GM10266 (cell line): ENCODE data around the gene RBCK1.

Source experiments
- DNase-seq: peaks from one replicate; pipeline ENCODE4 v3.0.0; 2012; ENCODE audit errors: extremely low spot score
- CTCF ChIP-seq: IDR thresholded peaks from 2 replicates; pipeline ENCODE4 v1.5.1; 2012; ENCODE audit warnings: mild to moderate bottlenecking, low read depth; ENCODE audit not compliant: control insufficient read depth, insufficient read depth; ENCODE audit errors: missing control alignments

The RBCK1 gene

DNA sequence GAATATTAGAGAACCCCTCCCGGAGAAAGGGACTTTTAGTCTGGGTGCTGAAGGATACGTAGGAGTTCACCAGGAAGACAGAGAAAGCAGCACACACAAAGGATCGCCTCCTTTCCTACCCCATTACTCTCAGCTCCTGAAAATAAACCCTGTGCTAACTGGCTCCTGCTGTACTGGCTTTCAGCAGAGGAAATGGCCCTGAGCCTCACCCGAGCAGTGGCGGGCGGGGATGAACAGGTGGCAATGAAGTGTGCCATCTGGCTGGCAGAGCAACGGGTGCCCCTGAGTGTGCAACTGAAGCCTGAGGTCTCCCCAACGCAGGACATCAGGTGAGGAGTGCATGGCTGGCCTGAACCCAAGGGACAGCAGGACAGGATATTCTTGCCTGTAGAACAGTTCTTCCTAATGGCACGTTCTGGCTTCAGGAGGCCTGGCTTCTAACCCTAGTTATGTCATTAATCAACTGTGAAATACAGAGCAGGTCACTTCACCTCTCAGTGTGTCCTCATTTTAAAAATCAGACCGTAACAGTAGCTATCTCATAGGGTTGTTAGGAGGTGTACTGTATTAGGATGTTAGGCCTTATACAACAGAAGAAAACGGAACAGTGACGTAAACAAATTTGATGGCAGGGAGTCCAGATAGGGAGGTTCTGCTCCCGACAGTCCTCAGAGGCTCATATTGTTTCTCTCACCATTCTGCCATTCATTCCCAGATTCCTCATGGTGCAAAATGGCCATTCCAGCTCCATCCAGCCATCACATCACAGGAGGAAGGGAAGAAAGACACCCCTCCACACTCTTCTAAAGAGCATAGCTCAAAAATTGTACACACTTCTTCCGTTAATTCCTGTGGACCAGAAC, 1.8 kb downstream of the RBCK1 start:
- TF ChIP-seq CTCF, result no peak
- DNase-seq, result no peak

- TF ChIP-seq CTCF, result no peak
- DNase-seq, result no peak
Measured at GRCh38 chr20:412081-412480, 4.0 kb downstream of the RBCK1 start.

GRCh38 chr20:414161-414560, 6.1 kb downstream of the RBCK1 start:
- TF ChIP-seq CTCF, result no peak

DNA sequence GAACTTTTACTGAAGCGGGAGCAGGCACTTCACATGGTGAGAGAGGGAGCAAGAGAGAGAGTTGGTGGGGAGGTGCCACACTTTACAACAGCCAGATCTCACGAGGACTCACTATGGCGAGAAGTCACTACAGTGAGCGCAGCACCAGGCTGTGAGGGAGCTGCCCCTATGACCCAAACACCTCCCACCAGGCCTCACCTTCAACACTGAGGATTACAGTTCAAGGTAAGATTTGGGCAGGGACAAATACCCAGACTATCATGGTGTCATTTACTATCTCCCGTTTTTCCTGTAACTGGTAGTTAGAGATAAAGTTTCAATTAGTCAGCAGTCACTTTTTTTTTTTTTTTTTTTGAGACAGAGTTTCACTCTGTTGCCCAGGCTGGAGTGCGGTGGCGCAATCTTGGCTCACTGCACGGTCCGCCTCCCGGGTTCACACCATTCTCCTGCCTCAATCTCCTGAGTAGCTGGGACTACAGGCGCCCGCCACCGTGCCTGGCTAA, 7.8 kb downstream of the RBCK1 start:
- no peak for TF ChIP-seq CTCF
- no peak for DNase-seq

More at GRCh38 chr20:414161-414560, 6.1 kb downstream of the RBCK1 start:
- no peak for DNase-seq

- no peak for TF ChIP-seq CTCF
- no peak for DNase-seq
Measured at GRCh38 chr20:416950-417800, 9.1 kb downstream of the RBCK1 start.

- no peak for TF ChIP-seq CTCF
- DNase-seq, result no peak
Measured at GRCh38 chr20:417801-418342, 9.8 kb downstream of the RBCK1 start.
